WTC11 (cell line): ENCODE data around the gene CELF1. TPM values are rescaled to one million over a fixed set of nuclear protein-coding genes. Genes with fewer than 3 reads are reported as not detected.
A peak's percentile ranks its signal among the peaks of the same experiment; 100 is the strongest.

Experiments
- CREM ChIP-seq: sonication (generic); formaldehyde crosslinking; IDR thresholded peaks from 2 replicates; pipeline ENCODE4 v1.8.1; 2022; ENCODE audit warnings: mild to moderate bottlenecking, missing genetic modification reagents, moderate library complexity
- ELF4 ChIP-seq: sonication (generic); formaldehyde crosslinking; IDR thresholded peaks from 2 replicates; pipeline ENCODE4 v1.8.1; 2022; ENCODE audit warnings: low read depth, mild to moderate bottlenecking, moderate library complexity, missing genetic modification reagents
- ESRRA ChIP-seq: sonication (generic); formaldehyde crosslinking; IDR thresholded peaks from 2 replicates; pipeline ENCODE4 v1.8.1; 2022; ENCODE audit warnings: mild to moderate bottlenecking, missing genetic modification reagents, borderline replicate concordance
- FOXK1 ChIP-seq: sonication (generic); formaldehyde crosslinking; IDR thresholded peaks from 2 replicates; pipeline ENCODE4 v1.8.0; 2022; ENCODE audit warnings: mild to moderate bottlenecking, moderate library complexity, missing genetic modification reagents
- JAZF1 ChIP-seq: fragments of 250-450 bp; sonication (Bioruptor Pico); IDR thresholded peaks from 2 replicates; pipeline ENCODE4 v1.9.0; 2021; ENCODE audit warnings: moderate library complexity, mild to moderate bottlenecking, inconsistent platforms
- JUN ChIP-seq: sonication (generic); formaldehyde crosslinking; IDR thresholded peaks from 2 replicates; pipeline ENCODE4 v1.8.0; 2023; ENCODE audit warnings: mild to moderate bottlenecking, missing genetic modification reagents
- NFYB ChIP-seq: sonication (generic); formaldehyde crosslinking; conservative IDR thresholded peaks from 2 replicates; pipeline ENCODE4 v1.8.0; 2022; ENCODE audit warnings: low read depth, missing genetic modification reagents
- NR1H2 ChIP-seq: sonication (generic); formaldehyde crosslinking; IDR thresholded peaks from 2 replicates; pipeline ENCODE4 v1.9.0; 2021; ENCODE audit warnings: mild to moderate bottlenecking, moderate library complexity, missing genetic modification reagents
- OVOL2 ChIP-seq: fragments of 250-450 bp; sonication (Bioruptor Pico); IDR thresholded peaks from 2 replicates; pipeline ENCODE4 v1.9.0; 2021; ENCODE audit warnings: mild to moderate bottlenecking, borderline replicate concordance
- TEAD1 ChIP-seq: sonication (generic); formaldehyde crosslinking; IDR thresholded peaks from 2 replicates; pipeline ENCODE4 v1.8.0; 2022; ENCODE audit warnings: mild to moderate bottlenecking, missing genetic modification reagents
- TEAD4 ChIP-seq: sonication (generic); formaldehyde crosslinking; IDR thresholded peaks from 2 replicates; pipeline ENCODE4 v1.8.0; 2022; ENCODE audit warnings: mild to moderate bottlenecking, missing genetic modification reagents
- ZNF138 ChIP-seq: sonication (generic); formaldehyde crosslinking; conservative IDR thresholded peaks from 2 replicates; pipeline ENCODE4 v1.8.1; 2022; ENCODE audit warnings: mild to moderate bottlenecking, moderate library complexity, missing genetic modification reagents
- ZNF232 ChIP-seq: sonication (generic); formaldehyde crosslinking; IDR thresholded peaks from 2 replicates; pipeline ENCODE4 v1.8.0; 2022; ENCODE audit warnings: mild to moderate bottlenecking, missing genetic modification reagents
- ZNF396 ChIP-seq: fragments of 250-450 bp; sonication (Bioruptor Pico); IDR thresholded peaks from 2 replicates; pipeline ENCODE4 v1.8.0; 2021; ENCODE audit warnings: mild to moderate bottlenecking, moderate library complexity, borderline replicate concordance
- ZNF671 ChIP-seq: fragments of 250-450 bp; sonication (Bioruptor Pico); IDR thresholded peaks from 2 replicates; pipeline ENCODE4 v1.8.0; 2021; ENCODE audit warnings: mild to moderate bottlenecking
- total RNA-seq: library from RNA; stranded (reverse); gene quantifications from 3 replicates; pipeline ENCODE4 v1.2.3, GENCODE V29; 2021
- TF ChIP-seq, protein P1 (sequence below): sonication (generic); formaldehyde crosslinking; IDR thresholded peaks from 2 replicates; pipeline ENCODE4 v1.8.0; 2023; ENCODE audit warnings: missing genetic modification reagents, mild to moderate bottlenecking, borderline replicate concordance
- TF ChIP-seq, protein P2 (sequence below): fragments of 200-600 bp; IDR thresholded peaks from 2 replicates; pipeline ENCODE4 v1.8.0; 2022; ENCODE audit warnings: antibody characterized with exemption
- TF ChIP-seq, protein P3 (sequence below): sonication (generic); formaldehyde crosslinking; IDR thresholded peaks from 2 replicates; pipeline ENCODE4 v1.8.1; 2023; ENCODE audit warnings: mild to moderate bottlenecking, missing genetic modification reagents
- TF ChIP-seq, protein P4 (sequence below): sonication (generic); formaldehyde crosslinking; conservative IDR thresholded peaks from 2 replicates; pipeline ENCODE4 v1.8.1; 2023; ENCODE audit warnings: mild to moderate bottlenecking, low read depth, missing genetic modification reagents, moderate library complexity
- TF ChIP-seq, protein P5 (sequence below): sonication (generic); formaldehyde crosslinking; IDR thresholded peaks from 2 replicates; pipeline ENCODE4 v1.8.0; 2023; ENCODE audit warnings: mild to moderate bottlenecking, missing genetic modification reagents
- TF ChIP-seq, protein P6 (sequence below): fragments of 250-450 bp; sonication (Bioruptor Pico); IDR thresholded peaks from 2 replicates; pipeline ENCODE4 v1.9.0; 2021; ENCODE audit warnings: moderate library complexity, mild to moderate bottlenecking, inconsistent platforms, borderline replicate concordance
- TF ChIP-seq, protein P7 (sequence below): sonication (generic); formaldehyde crosslinking; IDR thresholded peaks from 2 replicates; pipeline ENCODE4 v1.8.0; 2022; ENCODE audit warnings: mild to moderate bottlenecking, missing genetic modification reagents

The CELF1 gene
- total RNA-seq, 1 experiment from 2014 or later = 177 TPM

DNA sequence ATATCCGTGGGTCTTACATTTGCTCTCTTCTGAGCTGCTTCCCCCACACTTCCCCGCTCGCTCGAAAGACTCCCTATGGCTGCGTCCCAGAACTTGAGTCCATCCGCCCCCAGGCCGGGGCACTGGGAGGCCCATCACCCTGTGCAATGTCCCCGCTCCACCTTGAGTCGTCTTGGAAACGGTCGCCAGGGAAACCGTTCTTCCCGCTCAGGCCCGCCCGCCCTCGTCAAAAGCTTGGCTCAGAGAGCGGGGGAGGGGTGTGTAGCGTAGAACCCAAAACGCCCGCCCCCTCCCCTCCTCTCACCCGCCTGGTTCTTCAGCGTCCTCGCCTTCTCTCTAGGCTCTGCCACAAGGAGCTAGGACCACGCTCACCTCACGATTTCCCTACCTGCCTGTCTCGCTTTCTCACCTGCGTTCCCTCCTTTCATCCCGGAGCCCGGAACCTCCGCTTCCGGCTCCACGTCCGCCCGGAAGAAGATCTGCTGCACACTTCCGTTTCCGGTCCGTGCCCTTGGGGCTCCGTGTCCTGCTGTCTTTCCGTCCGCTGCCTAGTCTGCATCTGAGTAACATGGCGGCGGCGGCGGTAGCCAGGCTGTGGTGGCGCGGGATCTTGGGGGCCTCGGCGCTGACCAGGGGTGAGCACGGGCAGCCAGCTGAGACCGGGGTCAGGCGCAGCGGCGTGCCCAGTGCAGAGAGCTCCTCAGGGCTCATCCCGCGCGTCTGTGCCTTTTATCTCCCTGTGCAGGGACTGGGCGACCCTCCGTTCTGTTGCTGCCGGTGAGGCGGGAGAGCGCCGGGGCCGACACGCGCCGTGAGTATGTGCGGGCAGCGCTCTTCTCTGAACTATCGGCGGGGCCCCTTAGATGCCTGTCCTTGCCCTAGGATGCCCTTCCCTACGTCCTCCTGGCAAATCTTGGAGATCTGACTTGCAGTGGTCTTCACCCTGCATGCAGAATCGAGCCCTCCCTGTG is 25.9 kb upstream of the CELF1 start, which contains the start of the genes KBTBD4 and NDUFS3 (continued):
- TF ChIP-seq, protein P1, sequence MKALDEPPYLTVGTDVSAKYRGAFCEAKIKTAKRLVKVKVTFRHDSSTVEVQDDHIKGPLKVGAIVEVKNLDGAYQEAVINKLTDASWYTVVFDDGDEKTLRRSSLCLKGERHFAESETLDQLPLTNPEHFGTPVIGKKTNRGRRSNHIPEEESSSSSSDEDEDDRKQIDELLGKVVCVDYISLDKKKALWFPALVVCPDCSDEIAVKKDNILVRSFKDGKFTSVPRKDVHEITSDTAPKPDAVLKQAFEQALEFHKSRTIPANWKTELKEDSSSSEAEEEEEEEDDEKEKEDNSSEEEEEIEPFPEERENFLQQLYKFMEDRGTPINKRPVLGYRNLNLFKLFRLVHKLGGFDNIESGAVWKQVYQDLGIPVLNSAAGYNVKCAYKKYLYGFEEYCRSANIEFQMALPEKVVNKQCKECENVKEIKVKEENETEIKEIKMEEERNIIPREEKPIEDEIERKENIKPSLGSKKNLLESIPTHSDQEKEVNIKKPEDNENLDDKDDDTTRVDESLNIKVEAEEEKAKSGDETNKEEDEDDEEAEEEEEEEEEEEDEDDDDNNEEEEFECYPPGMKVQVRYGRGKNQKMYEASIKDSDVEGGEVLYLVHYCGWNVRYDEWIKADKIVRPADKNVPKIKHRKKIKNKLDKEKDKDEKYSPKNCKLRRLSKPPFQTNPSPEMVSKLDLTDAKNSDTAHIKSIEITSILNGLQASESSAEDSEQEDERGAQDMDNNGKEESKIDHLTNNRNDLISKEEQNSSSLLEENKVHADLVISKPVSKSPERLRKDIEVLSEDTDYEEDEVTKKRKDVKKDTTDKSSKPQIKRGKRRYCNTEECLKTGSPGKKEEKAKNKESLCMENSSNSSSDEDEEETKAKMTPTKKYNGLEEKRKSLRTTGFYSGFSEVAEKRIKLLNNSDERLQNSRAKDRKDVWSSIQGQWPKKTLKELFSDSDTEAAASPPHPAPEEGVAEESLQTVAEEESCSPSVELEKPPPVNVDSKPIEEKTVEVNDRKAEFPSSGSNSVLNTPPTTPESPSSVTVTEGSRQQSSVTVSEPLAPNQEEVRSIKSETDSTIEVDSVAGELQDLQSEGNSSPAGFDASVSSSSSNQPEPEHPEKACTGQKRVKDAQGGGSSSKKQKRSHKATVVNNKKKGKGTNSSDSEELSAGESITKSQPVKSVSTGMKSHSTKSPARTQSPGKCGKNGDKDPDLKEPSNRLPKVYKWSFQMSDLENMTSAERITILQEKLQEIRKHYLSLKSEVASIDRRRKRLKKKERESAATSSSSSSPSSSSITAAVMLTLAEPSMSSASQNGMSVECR (CRISPR knock-in tag) = peak; percentile 90
- TF ChIP-seq ZNF232 (CRISPR knock-in tag) (no peak), ZNF671 (CRISPR knock-in tag) (no peak), ZNF396 (CRISPR knock-in tag) (no peak), ELF4 (CRISPR knock-in tag) (no peak), ZNF138 (CRISPR knock-in tag) (no peak), JUN (peak; percentile 25; the same call in 1 of the 2 replicates), OVOL2 (no peak; the same call in 1 of the 2 replicates), FOXK1 (CRISPR knock-in tag) (peak; percentile 97), CREM (CRISPR knock-in tag) (peak; percentile 79; the same call in 1 of the 2 replicates), ESRRA (peak; percentile 96), JAZF1 (CRISPR knock-in tag) (no peak), TEAD4 (CRISPR knock-in tag) (0 out of 2 replicates have a peak, but pooled peaks have one; percentile 50), NFYB (CRISPR knock-in tag) (no peak; the same call in 1 of the 2 replicates), NR1H2 (CRISPR knock-in tag) (peak; percentile 36; the same call in 1 of the 2 replicates), TEAD1 (peak; percentile 76; the same call in 1 of the 2 replicates)
- TF ChIP-seq, protein P2, sequence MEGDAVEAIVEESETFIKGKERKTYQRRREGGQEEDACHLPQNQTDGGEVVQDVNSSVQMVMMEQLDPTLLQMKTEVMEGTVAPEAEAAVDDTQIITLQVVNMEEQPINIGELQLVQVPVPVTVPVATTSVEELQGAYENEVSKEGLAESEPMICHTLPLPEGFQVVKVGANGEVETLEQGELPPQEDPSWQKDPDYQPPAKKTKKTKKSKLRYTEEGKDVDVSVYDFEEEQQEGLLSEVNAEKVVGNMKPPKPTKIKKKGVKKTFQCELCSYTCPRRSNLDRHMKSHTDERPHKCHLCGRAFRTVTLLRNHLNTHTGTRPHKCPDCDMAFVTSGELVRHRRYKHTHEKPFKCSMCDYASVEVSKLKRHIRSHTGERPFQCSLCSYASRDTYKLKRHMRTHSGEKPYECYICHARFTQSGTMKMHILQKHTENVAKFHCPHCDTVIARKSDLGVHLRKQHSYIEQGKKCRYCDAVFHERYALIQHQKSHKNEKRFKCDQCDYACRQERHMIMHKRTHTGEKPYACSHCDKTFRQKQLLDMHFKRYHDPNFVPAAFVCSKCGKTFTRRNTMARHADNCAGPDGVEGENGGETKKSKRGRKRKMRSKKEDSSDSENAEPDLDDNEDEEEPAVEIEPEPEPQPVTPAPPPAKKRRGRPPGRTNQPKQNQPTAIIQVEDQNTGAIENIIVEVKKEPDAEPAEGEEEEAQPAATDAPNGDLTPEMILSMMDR = no peak
- TF ChIP-seq, protein P3, sequence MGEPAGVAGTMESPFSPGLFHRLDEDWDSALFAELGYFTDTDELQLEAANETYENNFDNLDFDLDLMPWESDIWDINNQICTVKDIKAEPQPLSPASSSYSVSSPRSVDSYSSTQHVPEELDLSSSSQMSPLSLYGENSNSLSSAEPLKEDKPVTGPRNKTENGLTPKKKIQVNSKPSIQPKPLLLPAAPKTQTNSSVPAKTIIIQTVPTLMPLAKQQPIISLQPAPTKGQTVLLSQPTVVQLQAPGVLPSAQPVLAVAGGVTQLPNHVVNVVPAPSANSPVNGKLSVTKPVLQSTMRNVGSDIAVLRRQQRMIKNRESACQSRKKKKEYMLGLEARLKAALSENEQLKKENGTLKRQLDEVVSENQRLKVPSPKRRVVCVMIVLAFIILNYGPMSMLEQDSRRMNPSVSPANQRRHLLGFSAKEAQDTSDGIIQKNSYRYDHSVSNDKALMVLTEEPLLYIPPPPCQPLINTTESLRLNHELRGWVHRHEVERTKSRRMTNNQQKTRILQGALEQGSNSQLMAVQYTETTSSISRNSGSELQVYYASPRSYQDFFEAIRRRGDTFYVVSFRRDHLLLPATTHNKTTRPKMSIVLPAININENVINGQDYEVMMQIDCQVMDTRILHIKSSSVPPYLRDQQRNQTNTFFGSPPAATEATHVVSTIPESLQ (CRISPR knock-in tag) = no peak
- TF ChIP-seq, protein P4, sequence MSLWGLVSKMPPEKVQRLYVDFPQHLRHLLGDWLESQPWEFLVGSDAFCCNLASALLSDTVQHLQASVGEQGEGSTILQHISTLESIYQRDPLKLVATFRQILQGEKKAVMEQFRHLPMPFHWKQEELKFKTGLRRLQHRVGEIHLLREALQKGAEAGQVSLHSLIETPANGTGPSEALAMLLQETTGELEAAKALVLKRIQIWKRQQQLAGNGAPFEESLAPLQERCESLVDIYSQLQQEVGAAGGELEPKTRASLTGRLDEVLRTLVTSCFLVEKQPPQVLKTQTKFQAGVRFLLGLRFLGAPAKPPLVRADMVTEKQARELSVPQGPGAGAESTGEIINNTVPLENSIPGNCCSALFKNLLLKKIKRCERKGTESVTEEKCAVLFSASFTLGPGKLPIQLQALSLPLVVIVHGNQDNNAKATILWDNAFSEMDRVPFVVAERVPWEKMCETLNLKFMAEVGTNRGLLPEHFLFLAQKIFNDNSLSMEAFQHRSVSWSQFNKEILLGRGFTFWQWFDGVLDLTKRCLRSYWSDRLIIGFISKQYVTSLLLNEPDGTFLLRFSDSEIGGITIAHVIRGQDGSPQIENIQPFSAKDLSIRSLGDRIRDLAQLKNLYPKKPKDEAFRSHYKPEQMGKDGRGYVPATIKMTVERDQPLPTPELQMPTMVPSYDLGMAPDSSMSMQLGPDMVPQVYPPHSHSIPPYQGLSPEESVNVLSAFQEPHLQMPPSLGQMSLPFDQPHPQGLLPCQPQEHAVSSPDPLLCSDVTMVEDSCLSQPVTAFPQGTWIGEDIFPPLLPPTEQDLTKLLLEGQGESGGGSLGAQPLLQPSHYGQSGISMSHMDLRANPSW (CRISPR knock-in tag) = no peak
- TF ChIP-seq, protein P5, sequence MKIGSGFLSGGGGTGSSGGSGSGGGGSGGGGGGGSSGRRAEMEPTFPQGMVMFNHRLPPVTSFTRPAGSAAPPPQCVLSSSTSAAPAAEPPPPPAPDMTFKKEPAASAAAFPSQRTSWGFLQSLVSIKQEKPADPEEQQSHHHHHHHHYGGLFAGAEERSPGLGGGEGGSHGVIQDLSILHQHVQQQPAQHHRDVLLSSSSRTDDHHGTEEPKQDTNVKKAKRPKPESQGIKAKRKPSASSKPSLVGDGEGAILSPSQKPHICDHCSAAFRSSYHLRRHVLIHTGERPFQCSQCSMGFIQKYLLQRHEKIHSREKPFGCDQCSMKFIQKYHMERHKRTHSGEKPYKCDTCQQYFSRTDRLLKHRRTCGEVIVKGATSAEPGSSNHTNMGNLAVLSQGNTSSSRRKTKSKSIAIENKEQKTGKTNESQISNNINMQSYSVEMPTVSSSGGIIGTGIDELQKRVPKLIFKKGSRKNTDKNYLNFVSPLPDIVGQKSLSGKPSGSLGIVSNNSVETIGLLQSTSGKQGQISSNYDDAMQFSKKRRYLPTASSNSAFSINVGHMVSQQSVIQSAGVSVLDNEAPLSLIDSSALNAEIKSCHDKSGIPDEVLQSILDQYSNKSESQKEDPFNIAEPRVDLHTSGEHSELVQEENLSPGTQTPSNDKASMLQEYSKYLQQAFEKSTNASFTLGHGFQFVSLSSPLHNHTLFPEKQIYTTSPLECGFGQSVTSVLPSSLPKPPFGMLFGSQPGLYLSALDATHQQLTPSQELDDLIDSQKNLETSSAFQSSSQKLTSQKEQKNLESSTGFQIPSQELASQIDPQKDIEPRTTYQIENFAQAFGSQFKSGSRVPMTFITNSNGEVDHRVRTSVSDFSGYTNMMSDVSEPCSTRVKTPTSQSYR (CRISPR knock-in tag) = peak; percentile 94
- TF ChIP-seq, protein P6, sequence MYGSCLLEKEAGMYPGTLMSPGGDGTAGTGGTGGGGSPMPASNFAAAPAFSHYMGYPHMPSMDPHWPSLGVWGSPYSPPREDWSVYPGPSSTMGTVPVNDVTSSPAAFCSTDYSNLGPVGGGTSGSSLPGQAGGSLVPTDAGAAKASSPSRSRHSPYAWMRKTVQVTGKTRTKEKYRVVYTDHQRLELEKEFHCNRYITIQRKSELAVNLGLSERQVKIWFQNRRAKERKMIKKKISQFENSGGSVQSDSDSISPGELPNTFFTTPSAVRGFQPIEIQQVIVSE (CRISPR knock-in tag) = no peak
- TF ChIP-seq, protein P7, sequence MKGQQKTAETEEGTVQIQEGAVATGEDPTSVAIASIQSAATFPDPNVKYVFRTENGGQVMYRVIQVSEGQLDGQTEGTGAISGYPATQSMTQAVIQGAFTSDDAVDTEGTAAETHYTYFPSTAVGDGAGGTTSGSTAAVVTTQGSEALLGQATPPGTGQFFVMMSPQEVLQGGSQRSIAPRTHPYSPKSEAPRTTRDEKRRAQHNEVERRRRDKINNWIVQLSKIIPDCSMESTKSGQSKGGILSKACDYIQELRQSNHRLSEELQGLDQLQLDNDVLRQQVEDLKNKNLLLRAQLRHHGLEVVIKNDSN = peak; percentile 32
